GM18907 (cell line): Measurements from ENCODE around the gene BTRC.

Experiments used
- ATAC-seq: cut with Tn5 transposase; IDR thresholded peaks from one replicate; pipeline ENCODE4 v1.9.1; 2021; ENCODE audit warnings: mild to moderate bottlenecking, moderate library complexity; ENCODE audit not compliant: unreplicated experiment

BTRC gene

GRCh38 chr10:101513733-101514132 is 159.8 kb downstream of the BTRC start:
- ATAC-seq, result no peak

GRCh38 chr10:101525848-101526247 is 171.9 kb downstream of the BTRC start:
- no peak for ATAC-seq

- no peak for ATAC-seq
Measured at GRCh38 chr10:101529207-101529606, 175.2 kb downstream of the BTRC start.

GRCh38 chr10:101529725-101530553 is 176.0 kb downstream of the BTRC start:
- ATAC-seq, result no peak

- no peak for ATAC-seq
Measured at GRCh38 chr10:101535949-101536348, 182.0 kb downstream of the BTRC start.

- no peak for ATAC-seq
Measured at GRCh38 chr10:101536800-101537199, 182.8 kb downstream of the BTRC start.

- no peak for ATAC-seq
Measured at GRCh38 chr10:101538446-101538845, 184.5 kb downstream of the BTRC start.

GRCh38 chr10:101545898-101546297 is 191.9 kb downstream of the BTRC start:
- ATAC-seq, result no peak

- ATAC-seq, result no peak
Measured at GRCh38 chr10:101550965-101551364, 197.0 kb downstream of the BTRC start.

- ATAC-seq, result no peak
Measured at GRCh38 chr10:101552442-101552841, 198.5 kb downstream of the BTRC start.

GRCh38 chr10:101557541-101557940 is 203.6 kb downstream of the BTRC start:
- no peak for ATAC-seq

- no peak for ATAC-seq
Measured at GRCh38 chr10:101558204-101558603, 204.2 kb downstream of the BTRC start.

- ATAC-seq, result no peak
Measured at GRCh38 chr10:101558671-101559595, 205.0 kb downstream of the BTRC start.

- ATAC-seq, result no peak
Measured at GRCh38 chr10:101559596-101560297, 205.8 kb downstream of the BTRC start.

GRCh38 chr10:101560298-101561067 is 206.5 kb downstream of the BTRC start:
- ATAC-seq, result no peak

- ATAC-seq, result no peak
Measured at GRCh38 chr10:101561068-101561915, 207.3 kb downstream of the BTRC start.

GRCh38 chr10:101562231-101562630 is 208.3 kb downstream of the BTRC start:
- ATAC-seq, result no peak

GRCh38 chr10:101563007-101563406 is 209.0 kb downstream of the BTRC start:
- ATAC-seq, result no peak

GRCh38 chr10:101563497-101564040 is 209.6 kb downstream of the BTRC start:
- ATAC-seq, result no peak
